ENCODE results near the gene PTPDC1.
"Not testable (repeated sequence)": the region's sequence is repeated elsewhere in the genome, so short reads cannot be mapped to it uniquely, and the experiment has no call there.

The PTPDC1 gene

DNA sequence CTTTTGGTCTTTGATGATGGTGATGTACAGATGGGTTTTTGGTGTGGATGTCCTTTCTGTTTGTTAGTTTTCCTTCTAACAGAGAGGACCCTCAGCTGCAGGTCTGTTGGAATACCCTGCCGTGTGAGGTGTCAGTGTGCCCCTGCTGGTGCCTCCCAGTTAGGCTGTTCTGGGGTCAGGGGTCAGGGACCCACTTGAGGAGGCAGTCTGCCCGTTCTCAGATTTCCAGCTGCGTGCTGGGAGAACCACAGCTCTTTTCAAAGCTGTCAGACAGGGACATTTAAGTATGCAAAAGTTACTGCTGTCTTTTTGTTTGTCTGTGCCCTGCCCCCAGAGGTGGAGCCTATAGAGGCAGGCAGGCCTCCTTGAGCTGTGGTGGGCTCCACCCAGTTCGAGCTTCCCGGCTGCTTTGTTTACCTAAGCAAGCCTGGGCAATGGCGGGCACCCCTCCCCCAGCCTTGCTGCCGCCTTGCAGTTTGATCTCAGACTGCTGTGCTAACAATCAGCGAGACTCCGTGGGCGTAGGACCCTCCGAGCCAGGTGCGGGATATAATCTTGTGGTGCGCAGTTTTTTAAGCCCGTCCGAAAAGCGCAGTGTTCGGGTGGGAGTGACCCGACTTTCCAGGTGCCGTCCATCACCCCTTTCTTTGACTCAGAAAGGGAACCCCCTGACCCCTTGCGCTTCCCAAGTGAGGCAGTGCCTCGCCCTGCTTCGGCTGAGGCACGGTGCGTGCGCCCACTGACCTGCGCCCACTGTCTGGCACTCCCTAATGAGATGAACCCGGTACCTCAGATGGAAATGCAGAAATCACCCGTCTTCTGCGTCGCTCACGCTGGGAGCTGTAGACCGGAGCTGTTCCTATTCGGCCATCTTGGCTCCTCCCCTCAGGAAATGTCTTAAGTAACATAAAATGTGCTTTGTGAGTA lies 10.2 kb downstream of the PTPDC1 start:
- not testable (repeated sequence) for DNase-seq (ENCODE audit: low read depth in 2 of 2)

DNA sequence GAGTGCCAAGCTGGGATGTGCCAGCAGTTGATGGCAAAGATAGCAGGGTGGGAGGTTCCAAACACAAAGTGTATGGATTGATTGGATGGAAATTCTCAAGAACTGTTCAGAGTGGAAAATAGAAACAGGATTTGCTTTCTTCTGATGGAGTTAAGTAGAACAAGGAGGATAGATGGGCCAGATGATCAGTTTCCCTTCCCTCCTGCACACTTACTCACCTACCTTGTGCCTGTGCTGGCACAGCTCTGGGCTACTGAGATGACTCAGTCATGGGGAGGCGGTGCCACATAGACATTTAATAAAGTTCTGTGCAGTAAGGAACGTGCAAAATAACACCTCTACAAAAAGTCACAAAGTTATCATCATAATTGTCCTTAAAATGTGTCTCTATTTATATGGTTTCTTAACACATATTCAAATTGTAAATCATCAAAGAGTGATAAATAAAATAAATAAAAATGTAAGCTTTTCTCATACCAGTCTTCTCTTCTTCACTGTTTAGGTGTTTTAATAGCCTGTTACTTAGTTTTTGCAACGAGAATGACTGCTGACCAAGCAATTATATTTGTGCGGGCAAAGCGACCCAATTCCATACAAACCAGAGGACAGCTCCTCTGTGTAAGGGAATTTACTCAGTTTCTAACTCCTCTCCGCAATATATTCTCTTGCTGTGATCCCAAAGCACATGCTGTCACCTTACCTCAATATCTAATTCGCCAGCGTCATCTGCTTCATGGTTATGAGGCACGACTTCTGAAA lies 12.7 kb downstream of the PTPDC1 start:
- DNase-seq (ENCODE audit: low read depth in 2 of 2): no peak

DNA sequence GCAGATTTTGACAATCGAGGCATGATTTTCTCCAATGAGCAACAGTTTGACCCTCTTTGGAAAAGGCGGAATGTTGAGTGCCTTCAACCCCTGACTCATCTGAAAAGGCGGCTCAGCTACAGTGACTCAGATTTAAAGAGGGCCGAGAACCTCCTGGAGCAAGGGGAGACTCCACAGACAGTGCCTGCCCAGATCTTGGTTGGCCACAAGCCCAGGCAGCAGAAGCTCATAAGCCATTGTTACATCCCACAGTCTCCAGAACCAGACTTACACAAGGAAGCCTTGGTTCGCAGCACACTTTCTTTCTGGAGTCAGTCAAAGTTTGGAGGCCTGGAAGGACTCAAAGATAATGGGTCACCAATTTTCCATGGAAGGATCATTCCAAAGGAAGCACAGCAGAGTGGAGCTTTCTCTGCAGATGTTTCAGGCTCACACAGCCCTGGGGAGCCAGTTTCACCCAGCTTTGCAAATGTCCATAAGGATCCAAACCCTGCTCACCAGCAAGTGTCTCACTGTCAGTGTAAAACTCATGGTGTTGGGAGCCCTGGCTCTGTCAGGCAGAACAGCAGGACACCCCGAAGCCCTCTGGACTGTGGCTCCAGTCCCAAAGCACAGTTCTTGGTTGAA lies 13.6 kb downstream of the PTPDC1 start:
- DNase-seq (ENCODE audit: low read depth in 2 of 2): peak; percentile 67 to 70

DNA sequence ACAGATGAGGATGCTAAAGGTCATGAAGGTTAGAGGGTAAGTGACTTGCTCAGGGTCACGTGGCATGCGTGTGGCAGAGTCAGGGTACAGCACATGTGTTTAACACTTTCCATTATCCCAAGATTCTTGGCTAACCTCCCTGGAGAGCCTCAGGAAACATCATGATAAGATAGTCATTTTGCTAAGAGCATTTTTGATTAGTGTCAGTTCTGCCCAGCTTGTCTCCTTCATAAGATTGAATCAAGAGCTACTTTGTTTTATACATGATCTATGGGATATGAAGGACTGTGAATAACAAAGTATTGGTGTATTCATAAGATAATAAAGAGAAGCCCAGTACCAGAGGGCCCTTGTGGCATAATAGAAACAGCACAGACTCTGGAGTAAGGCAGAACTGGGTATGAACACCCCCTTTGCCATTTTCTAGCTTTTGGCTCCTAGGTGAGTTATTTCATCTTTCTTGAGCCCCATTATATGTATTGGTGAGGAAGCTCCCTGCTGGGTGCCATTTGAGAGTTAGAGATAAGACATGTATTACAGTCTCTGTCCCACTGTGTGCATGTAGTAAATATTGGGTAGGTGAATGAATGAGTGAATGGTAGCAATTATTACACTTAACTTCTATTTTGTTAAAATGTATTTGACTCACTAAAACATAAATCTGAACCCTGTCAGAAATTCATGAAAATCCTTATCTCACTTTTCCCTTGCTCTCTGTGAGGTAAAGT lies 16.1 kb downstream of the PTPDC1 start:
- DNase-seq (ENCODE audit: low read depth in 2 of 2): no peak

DNA sequence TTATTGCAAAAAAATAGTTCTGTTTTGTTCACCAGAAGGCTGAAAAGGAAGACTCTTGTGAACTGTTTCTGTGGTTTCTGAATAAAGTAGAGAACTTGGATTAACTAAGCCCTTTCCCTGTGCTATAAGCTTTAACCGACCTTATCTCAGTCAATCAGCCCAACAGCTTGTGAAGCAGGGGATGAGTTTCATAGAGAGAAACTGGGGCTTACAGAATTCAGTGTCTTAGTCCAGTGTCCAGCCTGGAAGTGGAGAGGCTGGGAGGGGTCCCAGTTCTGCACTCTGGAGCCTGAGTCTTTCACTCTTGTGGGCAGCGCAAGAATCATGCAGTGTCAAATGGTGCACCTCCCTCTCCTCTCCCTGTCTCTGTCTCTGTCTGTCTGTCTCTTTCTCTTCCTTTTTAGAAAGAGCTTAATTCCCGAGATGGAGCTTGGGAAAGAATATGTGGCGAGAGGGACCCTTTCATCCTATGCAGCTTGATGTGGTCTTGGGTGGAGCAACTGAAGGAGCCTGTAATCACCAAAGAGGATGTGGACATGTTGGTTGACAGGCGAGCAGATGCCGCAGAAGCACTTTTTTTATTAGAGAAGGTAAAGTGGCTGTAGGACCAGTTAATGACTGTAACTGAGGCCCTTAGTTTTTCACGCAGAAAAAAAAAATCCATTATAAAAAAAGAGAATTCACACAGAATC lies 17.0 kb downstream of the PTPDC1 start:
- no peak for DNase-seq (ENCODE audit: low read depth in 2 of 2)

DNA sequence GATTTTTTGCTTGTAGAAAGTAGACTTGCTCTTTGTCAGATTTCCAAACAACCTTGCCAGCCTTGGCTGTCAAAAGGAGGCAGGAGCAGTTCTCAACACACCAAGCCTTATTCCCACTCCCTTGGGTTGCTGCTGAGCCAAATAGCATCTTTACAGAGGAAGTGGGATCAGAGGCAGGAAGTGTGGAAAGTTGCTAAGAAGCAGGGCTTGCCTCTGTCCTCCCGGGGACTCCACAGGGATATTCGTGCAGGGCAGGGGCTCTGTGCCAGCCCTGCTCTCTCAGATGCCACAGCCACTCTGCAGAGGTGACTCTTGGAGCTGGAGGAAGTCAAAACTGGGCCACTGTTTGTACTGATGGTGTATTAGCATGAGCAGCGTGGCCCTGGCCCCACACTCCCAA lies 24.3 kb downstream of the PTPDC1 start:
- DNase-seq (ENCODE audit: low read depth in 2 of 2): no peak

DNA sequence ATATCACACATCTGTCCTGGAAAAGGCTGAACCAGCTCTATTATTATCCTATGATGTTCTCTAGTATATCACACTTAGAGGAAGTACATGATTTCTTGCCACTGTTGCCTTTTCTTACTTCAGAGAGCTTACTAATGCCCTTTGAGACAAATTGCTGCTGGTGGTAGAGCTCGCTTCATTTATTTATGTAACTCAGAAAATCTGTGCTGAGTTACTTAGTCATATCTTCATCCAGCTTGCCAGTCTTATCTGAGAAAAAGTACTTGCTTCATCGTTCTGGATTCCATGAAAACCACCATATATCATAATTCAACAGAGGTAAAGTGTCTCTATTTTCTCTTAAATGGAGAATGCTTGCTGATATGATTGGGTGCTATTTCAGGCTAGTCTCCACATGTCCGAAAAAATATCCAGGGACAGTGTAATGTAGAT lies 26.6 kb downstream of the PTPDC1 start:
- no peak for DNase-seq (ENCODE audit: low read depth in 2 of 2)

DNA sequence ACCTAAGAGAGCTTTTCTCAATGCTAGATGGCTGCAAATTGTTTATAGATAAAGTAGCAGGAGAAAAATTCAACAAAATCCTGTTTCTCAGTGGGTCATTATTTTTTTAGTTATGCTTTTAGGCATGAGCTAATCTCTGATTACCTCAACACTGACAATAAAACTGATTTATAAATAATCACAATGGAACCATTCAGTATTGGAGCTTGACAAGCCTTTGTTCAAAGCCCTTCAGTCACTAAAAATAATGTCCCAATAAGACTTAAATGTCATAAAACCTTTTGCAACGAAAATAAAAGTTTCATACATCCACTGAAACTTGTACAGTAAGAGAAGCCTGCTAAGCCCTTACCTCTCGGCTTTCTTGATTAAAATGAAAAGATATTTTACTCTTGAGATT lies 27.2 kb downstream of the PTPDC1 start:
- no peak for DNase-seq (ENCODE audit: low read depth in 2 of 2)

DNA sequence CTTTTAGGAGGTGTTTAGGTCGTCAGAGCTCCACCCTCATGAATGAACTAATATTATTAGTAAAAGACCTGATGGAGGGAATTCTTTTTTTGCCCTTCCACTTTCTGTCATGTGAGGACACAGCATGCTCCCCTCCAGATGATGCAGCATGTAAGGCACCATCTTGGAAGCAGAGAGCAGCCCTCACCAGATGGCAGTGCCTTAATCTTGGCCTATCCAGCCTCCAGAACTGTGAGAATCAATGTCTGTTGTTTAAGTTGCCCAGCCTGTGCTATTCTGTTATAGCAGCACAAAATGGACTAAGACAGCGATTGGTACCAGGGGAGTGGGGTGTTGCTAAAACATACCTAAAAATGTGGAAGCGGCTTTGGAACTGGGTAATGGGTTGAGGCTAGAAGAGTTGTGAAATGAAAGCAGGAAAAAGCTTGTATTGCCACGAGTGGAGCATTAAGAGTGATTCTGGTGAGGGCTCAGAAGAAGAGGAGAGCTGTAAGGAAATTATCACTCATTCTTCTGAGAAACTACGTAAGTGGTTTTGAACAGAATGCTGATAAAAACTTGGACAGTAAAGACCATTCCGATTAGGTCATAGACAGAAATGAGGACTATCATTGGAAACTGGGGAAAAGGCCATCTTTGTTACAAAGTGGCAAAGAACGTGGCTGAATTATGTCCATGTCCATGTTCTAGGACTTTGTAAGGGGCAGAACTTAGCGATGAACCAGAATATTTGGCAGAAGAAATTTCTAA lies 28.6 kb downstream of the PTPDC1 start:
- no peak for DNase-seq (ENCODE audit: low read depth in 2 of 2)

DNA sequence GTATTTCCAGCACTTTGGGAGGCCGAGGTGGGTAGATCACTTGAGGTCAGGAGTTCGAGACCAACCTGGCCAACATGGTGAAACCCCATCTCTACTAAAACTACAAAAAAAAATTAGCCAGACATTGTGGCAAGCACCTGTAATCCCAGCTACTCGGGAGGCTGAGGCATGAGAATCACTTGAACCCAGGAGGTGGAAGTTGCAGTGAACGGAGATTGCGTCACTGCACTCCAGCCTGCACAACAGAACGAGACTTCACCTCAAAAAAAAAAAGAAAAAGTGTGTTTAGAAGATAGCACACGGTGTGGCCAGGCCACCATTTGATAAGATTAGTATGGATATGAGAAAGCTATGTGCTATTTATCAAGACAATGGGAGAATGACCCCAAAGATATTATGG lies 35.8 kb downstream of the PTPDC1 start:
- not testable (repeated sequence) for DNase-seq (ENCODE audit: low read depth in 2 of 2)

DNA sequence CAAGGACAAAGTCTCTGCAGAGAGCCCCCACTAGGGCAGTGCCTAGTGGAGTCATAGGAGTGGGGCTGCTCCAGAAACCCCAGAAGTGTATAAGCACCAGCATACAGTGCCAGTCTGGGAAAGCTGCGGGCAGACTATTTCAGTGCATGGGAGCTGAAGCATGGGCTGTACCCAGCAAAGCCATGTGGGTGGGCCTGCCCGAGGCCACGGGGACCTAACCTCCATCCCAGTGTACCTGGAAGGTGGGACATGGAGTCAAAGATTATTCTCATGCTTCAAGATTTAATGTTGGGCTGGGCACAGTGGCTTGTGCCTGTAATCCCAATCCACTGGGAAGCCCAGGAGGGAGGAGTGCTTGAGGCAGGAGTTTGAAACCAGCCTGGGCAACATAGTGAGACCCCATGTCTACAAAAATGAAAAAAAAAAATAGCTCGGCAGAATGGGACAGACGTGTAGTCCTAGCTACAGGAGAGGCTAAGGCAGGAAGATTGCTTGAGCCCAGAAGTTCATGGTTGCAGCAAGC lies 36.7 kb downstream of the PTPDC1 start:
- no peak for DNase-seq (ENCODE audit: low read depth in 2 of 2)

DNA sequence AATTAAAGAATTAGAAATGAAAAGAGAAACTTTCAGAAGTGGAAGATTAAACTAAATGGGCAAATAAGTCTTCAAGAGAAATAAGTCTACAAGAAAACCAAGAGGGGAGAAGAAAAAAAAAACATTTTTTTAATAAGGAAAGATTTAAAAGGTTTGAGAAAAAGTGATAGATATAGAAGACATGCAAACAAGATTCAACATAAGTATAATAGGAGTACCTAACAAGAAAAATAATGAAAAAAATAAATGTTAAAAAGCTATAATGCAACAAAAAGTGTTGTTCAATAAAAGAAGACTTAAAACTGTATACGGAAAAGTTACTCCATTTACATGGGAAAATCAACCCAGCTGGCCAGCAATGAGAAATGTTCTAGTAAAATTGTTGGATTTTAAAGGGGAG lies 42.6 kb downstream of the PTPDC1 start:
- no peak for DNase-seq (ENCODE audit: low read depth in 2 of 2)

DNA sequence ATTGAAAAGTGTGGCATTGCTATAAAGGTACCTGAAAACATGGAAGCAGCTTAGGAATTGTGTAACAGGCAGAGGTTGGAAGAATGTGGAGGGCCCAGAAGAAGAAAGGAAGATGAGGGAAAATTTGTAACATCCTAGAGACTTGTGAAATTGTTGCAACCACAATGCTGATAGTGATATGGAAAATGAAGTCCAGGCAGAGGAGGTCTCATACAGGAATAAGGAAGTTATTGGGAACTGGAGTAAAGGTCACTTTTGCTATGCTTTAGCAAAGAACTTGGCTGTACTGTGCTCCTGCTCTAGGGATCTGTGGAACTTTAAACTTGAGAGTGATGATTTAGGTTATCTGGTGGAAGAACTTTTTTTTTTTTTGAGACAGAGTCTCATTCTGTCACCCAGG lies 43.5 kb downstream of the PTPDC1 start:
- DNase-seq (ENCODE audit: low read depth in 2 of 2): no peak

DNA sequence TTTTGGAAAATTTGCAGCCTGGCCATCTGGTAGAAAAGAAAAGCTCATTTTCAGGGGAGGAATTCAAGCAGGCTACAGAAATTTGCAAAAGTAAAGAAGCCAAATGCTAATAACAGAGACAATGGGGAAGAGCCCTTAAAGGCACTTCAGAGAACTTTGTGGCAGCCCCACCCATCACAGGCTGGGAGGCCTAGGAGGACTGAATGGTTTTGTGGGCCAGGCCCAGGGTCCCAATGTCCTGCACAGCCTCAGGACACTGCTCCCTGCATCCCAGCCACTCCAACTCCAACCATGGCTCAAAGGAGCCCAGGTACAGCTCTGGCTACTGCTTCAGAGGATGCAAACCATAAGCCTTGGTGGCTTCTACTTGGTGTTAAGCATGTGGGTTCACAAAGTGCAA lies 44.3 kb downstream of the PTPDC1 start:
- DNase-seq (ENCODE audit: low read depth in 2 of 2): no peak

DNA sequence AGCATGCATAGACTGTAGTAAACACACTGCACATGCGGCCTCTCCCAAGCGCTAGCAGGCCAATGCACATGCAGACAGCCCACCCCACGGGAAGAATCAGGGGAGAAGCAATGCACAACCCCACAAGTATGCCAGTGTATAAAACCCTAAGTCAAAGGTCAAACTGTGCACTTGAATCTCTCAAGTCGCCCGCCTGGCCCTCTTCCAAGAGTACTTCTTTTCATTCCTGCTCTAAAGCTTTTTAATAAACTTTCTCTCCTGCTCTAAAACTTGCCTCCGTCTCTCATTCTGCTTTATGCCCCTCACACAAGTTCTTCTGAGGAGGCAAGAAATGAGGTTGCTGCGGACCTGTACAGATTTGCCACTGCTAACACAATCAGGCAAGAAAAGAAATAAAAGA lies 50.4 kb downstream of the PTPDC1 start:
- no peak for DNase-seq (ENCODE audit: low read depth in 2 of 2)

DNA sequence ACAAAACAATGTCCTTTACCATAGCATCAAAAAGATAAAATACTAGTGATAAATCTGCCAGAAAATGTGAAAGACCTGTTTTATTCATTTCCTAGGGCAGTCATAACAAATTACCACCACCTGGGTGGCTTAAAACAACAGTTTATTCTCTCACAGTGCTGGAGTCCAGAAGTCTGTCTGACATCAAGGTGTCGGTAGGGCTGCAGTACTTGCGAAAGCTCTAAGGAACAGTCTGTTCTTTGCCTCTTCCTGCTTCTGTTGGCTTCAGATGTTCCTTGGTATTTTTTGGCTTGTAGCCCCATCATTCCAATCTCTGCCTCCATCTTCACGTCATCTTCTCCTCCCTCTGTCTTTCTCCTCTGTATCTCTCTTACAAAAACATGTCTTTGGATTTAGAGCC lies 51.0 kb downstream of the PTPDC1 start:
- peak; percentile 59 to 64 for DNase-seq (ENCODE audit: low read depth in 2 of 2)

DNA sequence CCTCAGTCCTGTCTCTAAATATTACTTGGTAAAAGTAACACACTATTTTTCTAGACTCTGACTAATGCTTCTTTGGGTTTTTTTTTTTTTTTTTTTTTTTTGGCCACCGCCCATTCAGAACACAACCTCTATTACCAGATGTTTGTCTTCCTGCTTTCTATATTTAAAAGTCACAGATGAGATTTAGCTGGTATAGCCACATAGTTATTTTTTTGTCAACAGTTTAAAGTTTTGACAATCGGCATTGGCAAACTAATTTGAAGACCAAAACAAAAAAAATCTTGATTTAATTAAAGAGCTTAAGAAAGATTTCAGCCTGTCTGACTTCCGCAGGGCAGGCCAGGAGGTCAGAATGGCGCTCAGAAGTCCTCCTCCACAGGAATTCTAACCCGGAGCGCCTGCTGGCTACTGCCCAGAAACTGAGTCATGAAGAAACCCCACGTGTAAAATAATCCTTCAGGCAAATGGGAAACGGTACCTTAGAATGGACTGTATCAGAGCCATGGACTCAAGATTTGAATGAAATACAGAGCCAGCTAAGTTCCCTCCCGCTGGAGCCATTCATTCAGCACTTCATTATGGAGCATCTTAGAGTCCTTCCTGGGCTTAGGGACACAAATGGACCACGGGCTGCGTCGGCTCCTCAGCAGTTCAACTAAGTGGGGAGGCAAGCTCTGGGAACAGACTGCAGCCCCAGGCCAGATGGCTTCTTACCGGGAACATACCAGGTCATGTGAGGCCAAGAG lies 55.6 kb downstream of the PTPDC1 start:
- DNase-seq (ENCODE audit: low read depth in 2 of 2): peak; percentile 95 to 96

DNA sequence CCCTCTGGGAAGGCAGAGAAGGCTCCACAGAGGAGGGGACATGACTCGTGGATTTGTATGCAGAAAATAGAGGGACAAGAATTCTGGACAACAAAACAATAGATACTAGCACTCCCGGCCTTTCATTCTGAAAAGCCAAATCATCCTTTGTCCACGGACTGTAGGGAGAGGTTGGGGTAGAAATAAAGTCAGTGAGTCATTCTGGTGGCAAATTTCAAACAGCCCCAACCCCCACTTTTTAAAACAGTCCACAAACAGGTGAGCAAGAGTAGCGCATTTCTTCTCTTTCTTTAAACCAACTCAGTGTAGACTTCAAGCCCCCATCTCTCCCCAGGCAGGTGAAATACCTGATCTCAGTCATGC lies 56.1 kb downstream of the PTPDC1 start:
- no peak for DNase-seq (ENCODE audit: low read depth in 2 of 2)
